ENCODE data around the gene EHMT2. TPM values are rescaled to one million over a fixed set of nuclear protein-coding genes. Genes with fewer than 3 reads are reported as not detected.
"Not testable (repeated sequence)": the region's sequence is repeated elsewhere in the genome, so short reads cannot be mapped to it uniquely, and the experiment has no call there.

The EHMT2 gene
- total RNA-seq, 4 donors from 2014 or later = 23.4 to 34.5 (median 27.4) TPM

- peaks cover 11 to 45% (median 15%) of the 10 kb centered on the region in 3 donors for H3K36me3 ChIP-seq
- TF ChIP-seq CTCF (IDR thresholded peaks at IDR 0.05) (no peak), POLR2A (IDR thresholded peaks at IDR 0.05) (no peak)
- H3K27ac ChIP-seq = no peak overlapping the region
- peaks cover 7 to 34% (median 19%) of the 10 kb centered on the region in 3 donors for H3K4me1 ChIP-seq
- no peaks in the 10 kb centered on the region for H3K9me3 ChIP-seq
- DNase-seq = no peak
- no peak overlapping the region for H3K4me3 ChIP-seq
- no peaks in the 10 kb centered on the region for H3K27me3 ChIP-seq
- intact Hi-C loops (cut with DNase I) = no loop called here
- WGBS, 2 donors = 93% methylated on average over 8 to 13 of the region's 13 CpGs
Observed at GRCh38 chr6:31860349-31860748, 37.1 kb downstream of the EHMT2 start.

GRCh38 chr6:31859923-31860322 lies 37.6 kb downstream of the EHMT2 start:
- peaks cover 7 to 34% (median 19%) of the 10 kb centered on the region in 3 donors for H3K4me1 ChIP-seq
- intact Hi-C loops (cut with DNase I) = no loop called here

GRCh38 chr6:31858707-31859106 lies 38.8 kb downstream of the EHMT2 start:
- DNase-seq = no peak
- Histone ChIP-seq H3K4me1 (peaks cover 6 to 25% (median 13%) of the 10 kb centered on the region in 3 donors), H3K27ac (no peak overlapping the region), H3K4me3 (no peak overlapping the region), H3K9me3 (no peaks in the 10 kb centered on the region), H3K36me3 (peaks cover 11 to 45% (median 15%) of the 10 kb centered on the region in 3 donors), H3K27me3 (no peaks in the 10 kb centered on the region)
- TF ChIP-seq CTCF (IDR thresholded peaks at IDR 0.05) (no peak), POLR2A (IDR thresholded peaks at IDR 0.05) (no peak)
- intact Hi-C loops (cut with DNase I) = no loop called here
- 86 to 97% methylated on average over 8 of the region's 8 CpGs for WGBS, 2 donors

More at GRCh38 chr6:31859923-31860322, 37.6 kb downstream of the EHMT2 start:
- no peak for DNase-seq
- no peaks in the 10 kb centered on the region for H3K9me3 ChIP-seq
- no peak for TF ChIP-seq CTCF (IDR thresholded peaks at IDR 0.05)
- no peak for TF ChIP-seq POLR2A (IDR thresholded peaks at IDR 0.05)
- WGBS, 2 donors = 80 to 90% methylated on average over 2 to 7 of the region's 11 CpGs
- no peaks in the 10 kb centered on the region for H3K27me3 ChIP-seq
- peaks cover 11 to 45% (median 15%) of the 10 kb centered on the region in 3 donors for H3K36me3 ChIP-seq
- no peak overlapping the region for H3K4me3 ChIP-seq
- H3K27ac ChIP-seq = no peak overlapping the region

GRCh38 chr6:31857774-31858173 lies 39.7 kb downstream of the EHMT2 start:
- H3K27me3 ChIP-seq; H3K4me3 ChIP-seq; intact Hi-C loops (cut with DNase I); H3K9me3 ChIP-seq; H3K27ac ChIP-seq; DNase-seq: not testable (repeated sequence)
- WGBS, 2 donors = 90 to 93% methylated on average over 6 to 8 of the region's 8 CpGs
- H3K36me3 ChIP-seq = peaks cover 11 to 45% (median 15%) of the 10 kb centered on the region in 3 donors
- peaks cover 0 to 18% (median 9%) of the 10 kb centered on the region in 3 donors for H3K4me1 ChIP-seq

GRCh38 chr6:31851980-31852718 lies 45.3 kb downstream of the EHMT2 start:
- H3K36me3 ChIP-seq; H3K27me3 ChIP-seq; H3K9me3 ChIP-seq; intact Hi-C loops (cut with DNase I); DNase-seq; H3K4me1 ChIP-seq; H3K27ac ChIP-seq; H3K4me3 ChIP-seq: not testable (repeated sequence)
- WGBS, 2 donors = 89 to 100% methylated on average over 1 to 12 of the region's 35 CpGs

GRCh38 chr6:31851485-31851832 lies 46.0 kb downstream of the EHMT2 start:
- no peak for DNase-seq
- intact Hi-C loops (cut with DNase I) = no loop called here
- no peak overlapping the region for H3K27ac ChIP-seq
- no peaks in the 10 kb centered on the region for H3K36me3 ChIP-seq
- no peaks in the 10 kb centered on the region for H3K9me3 ChIP-seq
- H3K4me1 ChIP-seq = no peaks in the 10 kb centered on the region
- TF ChIP-seq POLR2A (IDR thresholded peaks at IDR 0.05) (no peak), CTCF (IDR thresholded peaks at IDR 0.05) (no peak)
- WGBS, 2 donors = 35 to 47% methylated on average over 2 of the region's 2 CpGs
- no peaks in the 10 kb centered on the region for H3K27me3 ChIP-seq
- H3K4me3 ChIP-seq = no peak overlapping the region

Data from esophagus squamous epithelium (tissue), 5 donors.